ENCODE measurements around the gene CD300A. TPM values are rescaled to one million over a fixed set of nuclear protein-coding genes. Genes with fewer than 3 reads are reported as not detected.

The CD300A gene
- total RNA-seq, 4 donors from 2014 or later, result 1.4 to 2.5 TPM; not detected in 2

DNA sequence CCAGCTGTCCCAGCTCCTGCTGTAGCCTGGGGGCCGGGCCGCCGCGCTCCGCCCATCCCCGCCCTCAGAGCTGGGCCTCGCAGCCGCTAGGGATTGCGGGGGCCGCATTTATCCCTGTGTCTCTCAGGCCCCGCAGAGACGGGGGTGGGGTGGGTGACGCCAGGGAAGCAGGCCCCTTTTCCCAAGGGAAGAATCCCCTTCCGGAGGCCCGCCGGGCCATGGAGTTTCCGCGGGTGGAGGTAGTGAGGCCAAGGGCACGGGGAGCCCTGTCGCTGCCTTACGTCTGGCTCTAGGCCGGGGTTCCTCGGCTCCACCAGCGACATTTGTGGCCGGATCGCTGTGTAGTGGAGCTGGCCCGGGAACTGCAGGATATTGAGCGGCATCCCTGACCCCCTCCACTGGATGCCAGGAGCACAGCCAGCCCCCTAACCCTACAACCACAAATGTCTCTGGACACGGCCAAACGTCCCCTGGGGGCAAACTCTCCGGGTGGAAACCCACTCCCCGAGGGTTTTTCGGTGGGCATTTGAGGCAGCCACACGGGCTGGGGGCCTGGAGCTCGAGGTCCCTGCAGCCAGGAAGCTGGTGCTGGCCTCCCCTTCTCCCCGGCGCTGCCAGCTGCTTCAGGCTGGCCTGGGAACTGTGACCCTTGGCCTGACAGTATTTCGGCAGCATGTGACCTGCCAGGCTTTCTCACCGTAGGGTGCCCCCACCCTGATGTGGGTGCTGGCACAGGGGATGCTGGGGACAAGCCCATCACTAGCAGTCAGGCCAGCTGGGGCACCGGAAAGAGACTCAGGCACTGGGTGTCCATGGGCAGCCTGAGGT, 12.0 kb upstream of the CD300A start:
- H3K4me1 ChIP-seq, result peaks cover 42 to 55% of the 10 kb centered on the region in 2 donors
- intact Hi-C loops (cut with DNase I; ENCODE audit: low total_unique reads) (loop anchor here (1.0 kb wide), 1 partner anchor 74 kb away; no protein-coding TSS in a partner anchor), in situ Hi-C loops (cut with MboI; ENCODE audit: low sequenced_read_pairs in 4 of 4) (loop anchor here in 2 of 4 donors (5.0 to 10.0 kb wide), 2 partner anchors 77 to 240 kb away; partner anchors contain the start of gene TTYH2 (in 1 of the 2))
- ATAC-seq, result peak; percentile 53 to 71
- DNase-seq, result peak in 1 of 2 donors; percentile 60
- peak overlapping the region; percentile 92 to 98 (median 97) for H3K27ac ChIP-seq
- peak; percentile 85 to 87 for TF ChIP-seq POLR2A (IDR thresholded peaks at IDR 0.05)
- TF ChIP-seq, protein P1, sequence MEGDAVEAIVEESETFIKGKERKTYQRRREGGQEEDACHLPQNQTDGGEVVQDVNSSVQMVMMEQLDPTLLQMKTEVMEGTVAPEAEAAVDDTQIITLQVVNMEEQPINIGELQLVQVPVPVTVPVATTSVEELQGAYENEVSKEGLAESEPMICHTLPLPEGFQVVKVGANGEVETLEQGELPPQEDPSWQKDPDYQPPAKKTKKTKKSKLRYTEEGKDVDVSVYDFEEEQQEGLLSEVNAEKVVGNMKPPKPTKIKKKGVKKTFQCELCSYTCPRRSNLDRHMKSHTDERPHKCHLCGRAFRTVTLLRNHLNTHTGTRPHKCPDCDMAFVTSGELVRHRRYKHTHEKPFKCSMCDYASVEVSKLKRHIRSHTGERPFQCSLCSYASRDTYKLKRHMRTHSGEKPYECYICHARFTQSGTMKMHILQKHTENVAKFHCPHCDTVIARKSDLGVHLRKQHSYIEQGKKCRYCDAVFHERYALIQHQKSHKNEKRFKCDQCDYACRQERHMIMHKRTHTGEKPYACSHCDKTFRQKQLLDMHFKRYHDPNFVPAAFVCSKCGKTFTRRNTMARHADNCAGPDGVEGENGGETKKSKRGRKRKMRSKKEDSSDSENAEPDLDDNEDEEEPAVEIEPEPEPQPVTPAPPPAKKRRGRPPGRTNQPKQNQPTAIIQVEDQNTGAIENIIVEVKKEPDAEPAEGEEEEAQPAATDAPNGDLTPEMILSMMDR (IDR thresholded peaks at IDR 0.05 in 4 of 5, conservative IDR thresholded peaks at IDR 0.05 in 1 of 5), result peak in 3 of 5 experiments; percentile 29 to 54 (median 31)
- H3K27me3 ChIP-seq, result no peaks in the 10 kb centered on the region
- H3K4me3 ChIP-seq, result peak overlapping the region; percentile 52 to 63 (median 59)
- H3K9me3 ChIP-seq, result no peaks in the 10 kb centered on the region
- no peaks in the 10 kb centered on the region for H3K36me3 ChIP-seq

- Histone ChIP-seq H3K9me3 (no peaks in the 10 kb centered on the region), H3K4me3 (no peak overlapping the region), H3K27me3 (no peaks in the 10 kb centered on the region), H3K4me1 (peaks cover 36 to 49% of the 10 kb centered on the region in 2 donors), H3K27ac (peak overlapping the region; percentile 92 to 98 (median 97)), H3K36me3 (no peaks in the 10 kb centered on the region)
- in situ Hi-C loops (cut with MboI; ENCODE audit: low sequenced_read_pairs in 4 of 4), result loop anchor here in 2 of 4 donors (5.0 to 10.0 kb wide), 2 partner anchors 78 to 240 kb away; partner anchors contain the start of gene TTYH2 (in 1 of the 2)
- ATAC-seq (no peak), DNase-seq (peak in 1 of 2 donors; percentile 40)
- TF ChIP-seq POLR2A (IDR thresholded peaks at IDR 0.05), result no peak
- TF ChIP-seq, protein P1 (IDR thresholded peaks at IDR 0.05 in 4 of 5, conservative IDR thresholded peaks at IDR 0.05 in 1 of 5), result no peak
- intact Hi-C loops (cut with DNase I; ENCODE audit: low total_unique reads), result no loop called here
These were observed 11.3 kb upstream of the CD300A start for GRCh38 chr17:74455025-74455545.

- Histone ChIP-seq H3K9me3 (no peaks in the 10 kb centered on the region), H3K4me1 (peaks cover 29 to 44% of the 10 kb centered on the region in 2 donors), H3K27ac (peak overlapping the region; percentile 92 to 98 (median 97)), H3K36me3 (no peaks in the 10 kb centered on the region), H3K27me3 (no peaks in the 10 kb centered on the region), H3K4me3 (no peak overlapping the region)
- in situ Hi-C loops (cut with MboI; ENCODE audit: low sequenced_read_pairs in 4 of 4), result loop anchor here in 2 of 4 donors (5.0 to 10.0 kb wide), 2 partner anchors 79 to 241 kb away; partner anchors contain the start of gene TTYH2 (in 1 of the 2)
- intact Hi-C loops (cut with DNase I; ENCODE audit: low total_unique reads), result loop anchor here (2.0 kb wide), 1 partner anchor 37 kb away; no protein-coding TSS in a partner anchor
- TF ChIP-seq POLR2A (IDR thresholded peaks at IDR 0.05), result no peak
- TF ChIP-seq, protein P1 (IDR thresholded peaks at IDR 0.05 in 4 of 5, conservative IDR thresholded peaks at IDR 0.05 in 1 of 5), result no peak
- DNase-seq, result no peak
- no peak for ATAC-seq
These were observed 10.6 kb upstream of the CD300A start for GRCh38 chr17:74455821-74456220.

- peak in 1 of 2 donors; percentile 78 for DNase-seq
- Histone ChIP-seq H3K4me1 (peaks cover 29 to 36% of the 10 kb centered on the region in 2 donors), H3K9me3 (no peaks in the 10 kb centered on the region), H3K27me3 (no peaks in the 10 kb centered on the region), H3K27ac (peak overlapping the region; percentile 58 to 97 (median 69)), H3K36me3 (no peaks in the 10 kb centered on the region), H3K4me3 (peak overlapping the region in 2 of 4 donors; percentile 25 to 39)
- TF ChIP-seq, protein P1 (IDR thresholded peaks at IDR 0.05 in 4 of 5, conservative IDR thresholded peaks at IDR 0.05 in 1 of 5), result peak; percentile 98 to 99 (median 98)
- no peak for TF ChIP-seq POLR2A (IDR thresholded peaks at IDR 0.05)
- intact Hi-C loops (cut with DNase I; ENCODE audit: low total_unique reads), result loop anchor here (1.0 to 2.0 kb wide), 2 partner anchors 36 to 78 kb away; no protein-coding TSS in a partner anchor
- peak; percentile 24 to 28 for ATAC-seq
- in situ Hi-C loops (cut with MboI; ENCODE audit: low sequenced_read_pairs in 4 of 4), result loop anchor here in 2 of 4 donors (5.0 to 10.0 kb wide), 2 partner anchors 80 to 242 kb away; partner anchors contain the start of gene TTYH2 (in 1 of the 2)
These were observed 9.2 kb upstream of the CD300A start for GRCh38 chr17:74457146-74457819.
